ENCODE measurements around the gene ABHD1. TPM values are rescaled to one million over a fixed set of nuclear protein-coding genes. Genes with fewer than 3 reads are reported as not detected.

Gene ABHD1
- total and polyA plus RNA-seq, 4 donors: 0.08 to 0.74 (median 0.14) TPM

DNA sequence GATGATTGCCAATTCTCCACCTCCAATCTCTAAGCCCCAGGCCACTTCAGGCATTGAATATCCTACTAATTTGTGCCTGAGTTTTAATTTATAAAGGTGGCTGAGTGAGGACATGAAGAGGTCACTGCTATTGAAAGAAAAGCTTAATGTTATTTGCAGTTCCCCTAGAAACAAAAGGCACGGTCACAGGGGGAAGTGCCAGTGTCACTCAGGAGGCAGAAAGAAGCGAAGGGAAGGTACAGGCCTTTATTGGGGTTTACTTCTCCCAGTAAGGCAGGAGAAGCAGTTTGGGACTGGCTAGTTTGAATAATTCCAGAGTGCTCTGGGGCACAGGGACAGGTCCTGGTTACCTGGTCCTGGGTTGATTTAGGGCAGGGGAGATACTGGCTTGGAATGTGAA lies 1.7 kb upstream of the ABHD1 start:
- peaks cover 0 to 2% (median 0%) of the 10 kb centered on the region in 4 donors for H3K9me3 ChIP-seq (ENCODE audit: control insufficient read depth in 4 of 4, insufficient read depth in 3 of 4, low read length in 3 of 4)
- H3K9ac ChIP-seq (ENCODE audit: insufficient read depth in 1 of 2, low read length in 2 of 2): no peak overlapping the region
- H3K27me3 ChIP-seq (ENCODE audit: control insufficient read depth in 3 of 3, insufficient read depth in 3 of 3, low read length in 2 of 3): peaks cover 0 to 37% (median 34%) of the 10 kb centered on the region in 3 donors
- WGBS, 2 donors: 57 to 75% methylated on average over 2 of the region's 2 CpGs
- peaks cover 0 to 16% (median 4%) of the 10 kb centered on the region in 5 donors for H3K4me1 ChIP-seq (ENCODE audit: control insufficient read depth in 5 of 5, insufficient read depth in 5 of 5, low read length in 5 of 5)
- no peak for DNase-seq
- H3K27ac ChIP-seq (ENCODE audit: low read depth in 1 of 2, low read length in 1 of 2): no peak overlapping the region
- TF ChIP-seq, protein P1, sequence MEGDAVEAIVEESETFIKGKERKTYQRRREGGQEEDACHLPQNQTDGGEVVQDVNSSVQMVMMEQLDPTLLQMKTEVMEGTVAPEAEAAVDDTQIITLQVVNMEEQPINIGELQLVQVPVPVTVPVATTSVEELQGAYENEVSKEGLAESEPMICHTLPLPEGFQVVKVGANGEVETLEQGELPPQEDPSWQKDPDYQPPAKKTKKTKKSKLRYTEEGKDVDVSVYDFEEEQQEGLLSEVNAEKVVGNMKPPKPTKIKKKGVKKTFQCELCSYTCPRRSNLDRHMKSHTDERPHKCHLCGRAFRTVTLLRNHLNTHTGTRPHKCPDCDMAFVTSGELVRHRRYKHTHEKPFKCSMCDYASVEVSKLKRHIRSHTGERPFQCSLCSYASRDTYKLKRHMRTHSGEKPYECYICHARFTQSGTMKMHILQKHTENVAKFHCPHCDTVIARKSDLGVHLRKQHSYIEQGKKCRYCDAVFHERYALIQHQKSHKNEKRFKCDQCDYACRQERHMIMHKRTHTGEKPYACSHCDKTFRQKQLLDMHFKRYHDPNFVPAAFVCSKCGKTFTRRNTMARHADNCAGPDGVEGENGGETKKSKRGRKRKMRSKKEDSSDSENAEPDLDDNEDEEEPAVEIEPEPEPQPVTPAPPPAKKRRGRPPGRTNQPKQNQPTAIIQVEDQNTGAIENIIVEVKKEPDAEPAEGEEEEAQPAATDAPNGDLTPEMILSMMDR (IDR thresholded peaks at IDR 0.05; ENCODE audit: control extremely low read depth, extremely low read depth): no peak
- H3K36me3 ChIP-seq (ENCODE audit: control insufficient read depth in 4 of 4, insufficient read depth in 4 of 4, low read length in 4 of 4): no peaks in the 10 kb centered on the region
- H3K4me3 ChIP-seq: no peak overlapping the region
- no peak for ATAC-seq (ENCODE audit: insufficient read depth, low FRiP score)

DNA sequence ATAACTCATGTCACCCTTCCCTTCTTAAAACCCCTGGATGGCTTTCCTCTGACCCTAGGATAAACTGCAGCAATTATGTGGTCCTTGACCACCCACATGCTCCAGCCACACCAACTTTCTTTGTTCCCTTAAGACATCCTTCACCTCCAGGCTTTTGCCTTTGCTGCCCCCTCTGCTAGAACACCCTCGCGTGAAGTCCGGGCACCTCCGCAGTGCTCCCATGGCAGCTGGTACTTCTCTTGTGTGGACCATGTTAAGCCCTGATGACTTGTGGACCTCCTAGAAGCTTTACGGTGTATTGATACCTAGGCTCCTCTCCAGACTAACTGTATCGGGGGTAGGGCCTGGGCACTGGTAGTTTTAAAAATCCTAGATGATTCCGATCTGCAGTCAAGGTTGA lies 824 bp upstream of the ABHD1 start:
- H3K27ac ChIP-seq (ENCODE audit: low read depth in 1 of 2, low read length in 1 of 2): no peak overlapping the region
- H3K4me1 ChIP-seq (ENCODE audit: control insufficient read depth in 5 of 5, insufficient read depth in 5 of 5, low read length in 5 of 5): peaks cover 0 to 16% (median 4%) of the 10 kb centered on the region in 5 donors
- TF ChIP-seq, protein P1 (IDR thresholded peaks at IDR 0.05; ENCODE audit: control extremely low read depth, extremely low read depth): no peak
- peaks cover 0 to 2% (median 0%) of the 10 kb centered on the region in 4 donors for H3K9me3 ChIP-seq (ENCODE audit: control insufficient read depth in 4 of 4, insufficient read depth in 3 of 4, low read length in 3 of 4)
- whole genome bisulfite sequencing, 2 donors: 91 to 92% methylated on average over 7 of the region's 7 CpGs
- ATAC-seq (ENCODE audit: insufficient read depth, low FRiP score) (no peak), DNase-seq (no peak)
- no peak overlapping the region for H3K9ac ChIP-seq (ENCODE audit: insufficient read depth in 1 of 2, low read length in 2 of 2)
- H3K4me3 ChIP-seq: no peak overlapping the region
- H3K27me3 ChIP-seq (ENCODE audit: control insufficient read depth in 3 of 3, insufficient read depth in 3 of 3, low read length in 2 of 3): peaks cover 0 to 30% (median 26%) of the 10 kb centered on the region in 3 donors
- no peaks in the 10 kb centered on the region for H3K36me3 ChIP-seq (ENCODE audit: control insufficient read depth in 4 of 4, insufficient read depth in 4 of 4, low read length in 4 of 4)

DNA sequence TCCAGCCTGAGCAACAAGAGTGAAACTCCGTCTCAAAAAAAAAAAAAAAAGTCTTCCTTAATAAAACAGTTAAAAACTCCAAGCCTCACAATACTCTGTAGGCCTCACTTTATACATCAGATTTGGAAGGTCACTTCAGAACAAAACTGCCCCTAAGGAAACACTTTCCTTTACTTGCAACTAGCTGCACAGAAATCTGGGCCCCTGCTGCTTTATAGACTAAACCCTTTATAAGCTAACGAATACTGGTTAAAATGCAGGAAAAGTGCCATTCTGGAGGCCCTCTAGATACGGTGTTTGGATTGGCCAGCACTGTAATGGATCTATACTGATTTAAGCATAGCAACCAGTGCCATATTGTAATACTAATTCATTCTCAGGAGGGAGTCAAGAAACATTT lies 1.5 kb downstream of the ABHD1 start:
- Histone ChIP-seq H3K4me1 (ENCODE audit: control insufficient read depth in 5 of 5, insufficient read depth in 5 of 5, low read length in 5 of 5) (peaks cover 0 to 8% (median 0%) of the 10 kb centered on the region in 5 donors), H3K27me3 (ENCODE audit: control insufficient read depth in 3 of 3, insufficient read depth in 3 of 3, low read length in 2 of 3) (peaks cover 0 to 14% (median 10%) of the 10 kb centered on the region in 3 donors), H3K9ac (ENCODE audit: insufficient read depth in 1 of 2, low read length in 2 of 2) (no peak overlapping the region), H3K9me3 (ENCODE audit: control insufficient read depth in 4 of 4, insufficient read depth in 3 of 4, low read length in 3 of 4) (no peaks in the 10 kb centered on the region), H3K36me3 (ENCODE audit: control insufficient read depth in 4 of 4, insufficient read depth in 4 of 4, low read length in 4 of 4) (peaks cover 0 to 6% (median 0%) of the 10 kb centered on the region in 4 donors), H3K27ac (ENCODE audit: low read depth in 1 of 2, low read length in 1 of 2) (no peak overlapping the region), H3K4me3 (no peak overlapping the region)
- WGBS, 2 donors: 90 to 96% methylated on average over 3 of the region's 3 CpGs
- TF ChIP-seq, protein P1 (IDR thresholded peaks at IDR 0.05; ENCODE audit: control extremely low read depth, extremely low read depth): no peak
- ATAC-seq (ENCODE audit: insufficient read depth, low FRiP score) (no peak), DNase-seq (no peak)

DNA sequence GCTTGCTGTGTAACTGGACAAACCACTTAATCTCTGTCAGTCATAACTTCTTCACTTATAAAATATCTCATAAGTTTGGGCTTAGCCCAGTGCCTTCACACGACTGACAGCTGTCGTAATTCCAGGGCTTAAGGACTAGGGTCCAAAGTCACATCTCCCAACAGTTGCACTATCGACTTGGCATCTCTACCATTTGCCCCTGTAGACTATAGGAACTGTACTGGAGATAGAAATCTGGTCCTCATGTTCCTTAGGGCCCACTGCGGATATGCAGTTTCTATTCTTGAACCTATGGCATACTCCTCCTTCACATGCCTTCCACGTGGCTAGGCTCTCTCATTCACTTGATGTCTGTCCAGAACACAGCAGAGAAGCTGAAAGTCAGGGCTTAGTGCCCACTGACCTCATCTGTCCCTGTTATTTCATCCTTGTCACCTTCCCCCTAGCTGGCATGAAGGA lies 2.7 kb downstream of the ABHD1 start:
- no peak overlapping the region for H3K9ac ChIP-seq (ENCODE audit: insufficient read depth in 1 of 2, low read length in 2 of 2)
- DNase-seq (no peak), ATAC-seq (ENCODE audit: insufficient read depth, low FRiP score) (no peak)
- TF ChIP-seq, protein P1 (IDR thresholded peaks at IDR 0.05; ENCODE audit: control extremely low read depth, extremely low read depth): no peak
- no peak overlapping the region for H3K4me3 ChIP-seq
- no peak overlapping the region for H3K27ac ChIP-seq (ENCODE audit: low read depth in 1 of 2, low read length in 1 of 2)
- H3K27me3 ChIP-seq (ENCODE audit: control insufficient read depth in 3 of 3, insufficient read depth in 3 of 3, low read length in 2 of 3): peaks cover 0 to 8% (median 4%) of the 10 kb centered on the region in 3 donors
- H3K36me3 ChIP-seq (ENCODE audit: control insufficient read depth in 4 of 4, insufficient read depth in 4 of 4, low read length in 4 of 4): peaks cover 0 to 18% (median 4%) of the 10 kb centered on the region in 4 donors
- H3K4me1 ChIP-seq (ENCODE audit: control insufficient read depth in 5 of 5, insufficient read depth in 5 of 5, low read length in 5 of 5): peaks cover 0 to 8% (median 0%) of the 10 kb centered on the region in 5 donors
- WGBS, 2 donors: 55 to 68% methylated on average over 5 of the region's 5 CpGs
- H3K9me3 ChIP-seq (ENCODE audit: control insufficient read depth in 4 of 4, insufficient read depth in 3 of 4, low read length in 3 of 4): no peaks in the 10 kb centered on the region
